ENCODE data around the gene TMPRSS13. TPM values are rescaled to one million over a fixed set of nuclear protein-coding genes. Genes with fewer than 3 reads are reported as not detected.

The TMPRSS13 gene
- total RNA-seq, 2 donors from 2014 or later, result 1.2 to 14.7 TPM

GRCh38 chr11:117917591-117918151, 11.5 kb downstream of the TMPRSS13 start:
- no peak for TF ChIP-seq POLR2AphosphoS5 (IDR thresholded peaks at IDR 0.05)
- no peaks in the 10 kb centered on the region for H3K4me1 ChIP-seq (replicated peaks)
- DNase-seq (ENCODE audit: low spot score), result no peak
- intact Hi-C loops (cut with DNase I), result no loop called here
- H3K9me3 ChIP-seq, result no peaks in the 10 kb centered on the region
- no peak overlapping the region for H3K4me3 ChIP-seq
- no peaks in the 10 kb centered on the region for H3K27me3 ChIP-seq (replicated peaks; ENCODE audit: insufficient read depth)
- 97% methylated on average over 5 of the region's 5 CpGs for WGBS
- H3K27ac ChIP-seq, result no peak overlapping the region
- H3K36me3 ChIP-seq, result no peaks in the 10 kb centered on the region

- TF ChIP-seq POLR2AphosphoS5 (IDR thresholded peaks at IDR 0.05) (no peak), POLR2A (IDR thresholded peaks at IDR 0.05) (no peak), CTCF (IDR thresholded peaks at IDR 0.05) (no peak)
- 93% methylated on average over 11 of the region's 11 CpGs for WGBS
- intact Hi-C loops (cut with DNase I), result no loop called here
- Histone ChIP-seq H3K27ac (no peak overlapping the region), H3K9me3 (no peaks in the 10 kb centered on the region), H3K36me3 (no peaks in the 10 kb centered on the region), H3K4me3 (no peak overlapping the region), H3K4me1 (replicated peaks) (no peaks in the 10 kb centered on the region), H3K27me3 (replicated peaks; ENCODE audit: insufficient read depth) (no peaks in the 10 kb centered on the region)
- DNase-seq (ENCODE audit: low spot score), result no peak
These were observed 12.2 kb downstream of the TMPRSS13 start for GRCh38 chr11:117916956-117917355.

DNA sequence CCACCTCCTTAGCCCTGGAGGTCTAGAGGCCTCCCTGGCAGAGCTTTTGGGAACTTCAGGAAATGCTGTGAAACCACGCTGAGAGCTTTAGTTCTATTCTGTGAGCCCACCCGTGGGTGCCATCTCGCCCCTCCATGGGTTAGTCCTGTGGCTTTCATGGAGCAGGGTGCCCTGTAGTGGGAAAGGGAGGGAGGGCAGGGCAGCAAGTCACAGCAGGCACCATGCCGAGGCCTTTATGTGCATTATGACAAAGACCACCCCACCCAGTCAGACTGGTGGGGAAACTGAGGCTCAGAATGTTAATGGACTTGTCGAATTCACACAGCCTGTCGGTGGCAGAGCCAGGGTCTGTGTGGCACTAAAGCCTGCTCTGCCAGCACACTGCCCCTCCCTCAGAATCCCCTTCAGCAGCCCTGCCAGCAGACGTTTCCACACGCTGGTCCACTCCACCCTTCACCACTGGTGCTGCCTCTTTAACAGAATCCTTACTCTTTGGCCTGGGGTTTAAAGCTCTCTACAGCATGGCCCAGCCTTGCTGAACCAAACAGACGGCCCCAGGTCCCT, 13.4 kb downstream of the TMPRSS13 start:
- Histone ChIP-seq H3K9me3 (no peaks in the 10 kb centered on the region), H3K4me1 (replicated peaks) (no peaks in the 10 kb centered on the region), H3K4me3 (no peak overlapping the region), H3K36me3 (no peaks in the 10 kb centered on the region), H3K27me3 (replicated peaks; ENCODE audit: insufficient read depth) (no peaks in the 10 kb centered on the region), H3K27ac (no peak overlapping the region)
- no peak for DNase-seq (ENCODE audit: low spot score)
- intact Hi-C loops (cut with DNase I), result no loop called here
- TF ChIP-seq POLR2AphosphoS5 (IDR thresholded peaks at IDR 0.05) (no peak), CTCF (IDR thresholded peaks at IDR 0.05) (no peak), POLR2A (IDR thresholded peaks at IDR 0.05) (no peak)
- 83% methylated on average over 9 of the region's 9 CpGs for WGBS

GRCh38 chr11:117914991-117915618, 14.1 kb downstream of the TMPRSS13 start:
- no peaks in the 10 kb centered on the region for H3K4me1 ChIP-seq (replicated peaks)
- DNase-seq (ENCODE audit: low spot score), result no peak
- no peak overlapping the region for H3K4me3 ChIP-seq
- no peaks in the 10 kb centered on the region for H3K36me3 ChIP-seq
- 59% methylated on average over 10 of the region's 10 CpGs for WGBS
- no peaks in the 10 kb centered on the region for H3K27me3 ChIP-seq (replicated peaks; ENCODE audit: insufficient read depth)
- H3K27ac ChIP-seq, result no peak overlapping the region
- no peaks in the 10 kb centered on the region for H3K9me3 ChIP-seq
- TF ChIP-seq CTCF (IDR thresholded peaks at IDR 0.05) (no peak), POLR2AphosphoS5 (IDR thresholded peaks at IDR 0.05) (no peak)
- intact Hi-C loops (cut with DNase I), result no loop called here

DNA sequence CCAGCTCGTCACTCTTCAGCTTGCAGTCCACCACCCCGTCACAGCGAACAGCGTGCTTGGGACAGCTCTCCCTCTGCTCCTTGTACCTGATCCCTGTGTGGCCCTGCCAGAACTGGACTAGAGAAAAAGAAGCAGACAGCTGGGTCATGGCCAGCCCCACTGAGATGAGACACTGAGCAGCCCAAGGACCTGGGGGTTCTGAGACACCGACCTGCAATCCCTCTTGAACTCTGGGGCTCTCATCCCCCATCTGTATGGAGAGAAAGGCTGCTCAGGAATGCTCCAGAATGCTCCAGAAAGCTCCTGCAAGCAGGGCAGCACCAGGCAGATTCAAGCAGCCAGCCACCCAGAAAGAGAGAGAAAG, 14.8 kb downstream of the TMPRSS13 start:
- WGBS, result 82% methylated on average over 5 of the region's 5 CpGs
- no peak for DNase-seq (ENCODE audit: low spot score)
- TF ChIP-seq POLR2A (IDR thresholded peaks at IDR 0.05) (no peak), POLR2AphosphoS5 (IDR thresholded peaks at IDR 0.05) (no peak), CTCF (IDR thresholded peaks at IDR 0.05) (no peak)

More for the DNA sequence above, 14.8 kb downstream of the TMPRSS13 start:
- H3K9me3 ChIP-seq, result no peaks in the 10 kb centered on the region
- H3K27me3 ChIP-seq (replicated peaks; ENCODE audit: insufficient read depth), result no peaks in the 10 kb centered on the region
- no peaks in the 10 kb centered on the region for H3K36me3 ChIP-seq
- no peak overlapping the region for H3K27ac ChIP-seq
- no peak overlapping the region for H3K4me3 ChIP-seq
- intact Hi-C loops (cut with DNase I), result no loop called here
- no peaks in the 10 kb centered on the region for H3K4me1 ChIP-seq (replicated peaks)
